OCI-M2 (cell line): ENCODE measurements around the gene FGFR3.

Experiments
- DNase-seq: peaks from one replicate; lab custom pipeline; 2025; ENCODE audit not compliant: unreplicated experiment; lab: John Stamatoyannopoulos, UW

FGFR3 gene

DNA sequence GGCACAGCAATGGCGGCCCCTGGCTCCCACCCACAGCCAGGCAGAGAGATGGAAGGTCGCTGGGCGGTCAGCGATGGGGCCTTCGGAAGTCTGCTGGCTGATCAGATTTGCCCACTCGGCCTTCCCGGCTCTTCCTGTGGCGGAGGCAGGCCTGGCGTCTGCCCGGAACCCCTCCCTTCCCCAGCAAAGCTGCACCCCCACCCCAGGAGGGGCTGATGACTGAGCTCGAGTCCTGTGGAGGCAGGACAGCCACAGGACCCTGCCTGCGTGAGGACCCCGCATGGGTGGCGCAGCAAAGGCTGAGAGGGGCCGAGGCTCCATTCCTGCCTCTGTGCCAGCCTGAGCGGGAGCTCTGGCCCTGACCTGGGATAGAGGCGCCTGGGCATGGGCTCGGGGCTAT, 37.0 kb upstream of the FGFR3 start:
- DNase-seq: no peak

DNA sequence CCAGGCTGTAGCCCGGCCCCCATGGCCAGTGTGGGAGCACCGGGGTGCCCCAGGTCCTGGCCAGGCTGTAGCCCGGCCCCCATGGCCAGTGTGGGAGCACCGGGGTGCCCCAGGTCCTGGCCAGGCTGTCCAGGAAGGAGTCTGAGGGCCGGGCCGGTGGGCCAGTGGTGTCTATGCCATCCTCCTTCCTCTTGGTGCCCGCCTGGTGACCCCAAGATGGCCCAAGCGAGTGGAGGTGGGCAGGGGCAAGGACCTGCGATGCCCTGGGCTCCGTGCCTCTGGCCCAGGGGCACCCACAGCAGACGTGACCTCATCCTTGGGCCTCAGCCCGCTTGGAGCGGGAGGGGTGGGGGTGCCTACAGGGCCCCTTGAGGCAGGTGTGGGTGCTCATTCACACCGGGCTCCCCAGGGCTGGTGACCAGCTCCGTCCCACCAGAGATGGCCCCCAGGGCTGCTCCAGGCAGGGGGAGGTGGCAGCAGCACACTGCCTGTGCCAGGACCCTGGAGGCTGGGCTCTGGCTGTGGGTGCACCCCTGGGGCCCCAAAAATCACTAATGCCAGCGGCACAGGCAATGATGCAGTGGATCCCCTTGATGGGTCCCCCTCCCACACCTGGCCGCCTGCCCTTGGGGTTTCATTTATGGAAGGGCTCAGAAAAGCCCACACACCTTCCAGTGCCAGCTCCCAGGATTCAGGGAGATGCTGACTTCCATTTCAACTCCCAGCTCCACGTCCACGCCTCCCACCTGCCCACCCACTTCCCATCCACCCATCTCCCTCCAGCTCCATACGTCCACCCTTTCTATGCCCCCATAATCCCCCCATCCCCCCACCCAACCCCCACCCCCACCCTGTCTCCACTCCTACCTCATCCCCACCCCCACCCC, 36.0 kb upstream of the FGFR3 start:
- no peak for DNase-seq

DNA sequence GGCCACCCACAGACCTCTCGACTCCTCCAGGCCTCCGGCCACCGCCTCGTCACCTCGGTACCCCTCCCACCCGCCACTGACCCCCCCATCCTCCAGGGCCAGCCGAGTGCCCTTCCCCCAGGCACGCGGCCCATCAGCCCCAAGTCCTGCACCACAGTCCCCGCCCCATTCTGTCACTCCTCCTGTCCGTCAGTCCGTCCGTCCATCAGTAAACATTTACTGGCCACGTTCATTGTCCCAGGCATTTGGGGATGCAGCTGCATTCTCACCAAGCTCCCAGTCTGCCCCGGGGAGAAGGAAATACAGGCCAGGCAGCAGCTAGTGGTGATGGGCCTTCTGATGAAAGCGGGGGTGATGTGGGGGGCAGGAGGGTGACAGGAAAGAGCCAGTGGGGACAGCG, 35.3 kb upstream of the FGFR3 start:
- no peak for DNase-seq

DNA sequence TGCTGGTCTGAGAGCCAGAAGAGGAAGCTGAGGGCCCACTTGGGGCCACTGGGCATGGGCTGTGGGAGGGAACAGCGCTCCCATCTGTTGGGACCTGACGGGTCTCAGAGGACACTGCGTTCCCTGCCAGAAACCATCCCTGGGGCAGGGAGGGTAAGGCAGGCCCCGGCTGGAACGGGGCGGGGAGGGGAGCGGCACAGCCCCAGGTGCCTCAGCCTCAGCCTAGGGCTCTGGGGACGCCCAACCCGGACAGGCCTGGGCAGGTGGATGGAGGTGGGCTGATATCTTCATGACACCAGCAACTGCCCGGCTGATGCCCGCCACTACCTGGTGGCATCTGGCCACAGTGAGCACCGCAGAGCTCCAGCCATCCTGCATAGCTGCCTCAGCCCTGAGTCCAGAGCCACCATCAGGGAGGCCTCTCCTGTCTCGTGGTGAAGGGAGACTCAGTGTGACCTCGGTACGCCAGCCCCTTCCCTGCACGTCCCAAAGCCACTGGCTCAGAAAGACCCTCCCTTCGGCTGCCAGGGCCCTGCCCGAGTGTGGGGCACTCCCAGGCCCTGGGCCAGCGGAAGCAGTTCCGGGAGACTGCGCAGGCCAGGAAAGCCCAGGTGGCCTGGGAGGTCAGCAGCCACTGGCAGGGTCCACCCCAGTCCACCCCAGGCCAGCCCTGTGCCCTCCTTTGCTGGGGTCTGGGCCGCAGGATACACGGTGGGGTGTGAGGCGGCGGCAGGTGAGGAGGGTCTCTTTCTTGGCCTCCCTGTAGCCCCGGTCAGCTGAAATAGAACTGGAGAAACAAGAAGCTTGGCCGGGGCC, 34.6 kb upstream of the FGFR3 start:
- no peak for DNase-seq

DNA sequence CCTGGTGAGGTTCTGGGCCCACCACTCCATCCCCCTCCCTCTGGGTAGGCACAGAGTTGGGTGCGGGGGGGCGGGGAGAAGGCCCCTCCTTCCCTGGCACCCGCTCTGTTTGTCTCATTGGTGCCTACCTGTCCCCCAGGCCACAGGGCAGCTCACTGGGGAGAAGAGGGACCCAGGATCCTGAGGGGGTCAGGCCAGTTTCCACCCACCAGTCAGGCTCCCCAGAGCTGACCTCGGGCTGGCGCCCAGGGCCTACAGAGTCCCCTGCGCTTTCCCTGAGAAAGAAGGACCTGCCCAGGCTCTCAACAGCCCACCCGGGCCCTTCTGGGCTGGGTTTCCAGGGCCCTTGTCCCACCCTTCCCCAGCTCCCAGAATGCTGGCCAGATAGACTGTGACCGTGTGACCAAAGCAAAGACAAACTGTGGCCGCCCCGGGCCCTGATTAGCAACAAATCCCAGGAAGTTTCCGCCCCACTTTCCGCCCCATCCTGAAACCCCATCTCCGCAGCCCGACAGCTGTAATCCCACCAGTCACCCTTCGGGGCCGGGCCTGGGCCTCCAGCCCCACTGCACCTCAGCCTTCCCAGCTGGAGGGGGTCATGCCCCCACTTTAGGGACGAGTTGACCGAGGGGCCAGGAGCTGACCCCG, 33.8 kb upstream of the FGFR3 start:
- no peak for DNase-seq

DNA sequence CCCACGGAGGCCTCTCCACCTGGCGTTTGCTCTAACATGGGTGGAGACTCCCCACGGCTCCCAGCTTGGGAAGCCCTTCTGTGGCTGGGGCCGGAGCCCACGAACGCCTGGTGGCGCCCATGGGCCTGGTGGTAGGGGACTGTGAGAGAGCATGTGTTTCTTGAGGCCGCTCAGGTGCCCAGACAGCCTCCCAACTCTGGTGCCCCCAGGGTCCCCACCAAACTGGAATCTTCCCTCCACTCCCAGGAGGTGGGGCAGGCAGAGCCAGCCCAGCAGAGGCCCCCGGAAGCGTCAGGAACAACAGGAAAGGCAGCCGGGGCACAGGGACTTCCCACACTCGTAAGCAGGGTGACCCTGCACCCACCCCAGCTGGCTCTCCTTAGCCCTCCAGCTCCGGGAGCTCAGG, 33.3 kb upstream of the FGFR3 start:
- DNase-seq: no peak

DNA sequence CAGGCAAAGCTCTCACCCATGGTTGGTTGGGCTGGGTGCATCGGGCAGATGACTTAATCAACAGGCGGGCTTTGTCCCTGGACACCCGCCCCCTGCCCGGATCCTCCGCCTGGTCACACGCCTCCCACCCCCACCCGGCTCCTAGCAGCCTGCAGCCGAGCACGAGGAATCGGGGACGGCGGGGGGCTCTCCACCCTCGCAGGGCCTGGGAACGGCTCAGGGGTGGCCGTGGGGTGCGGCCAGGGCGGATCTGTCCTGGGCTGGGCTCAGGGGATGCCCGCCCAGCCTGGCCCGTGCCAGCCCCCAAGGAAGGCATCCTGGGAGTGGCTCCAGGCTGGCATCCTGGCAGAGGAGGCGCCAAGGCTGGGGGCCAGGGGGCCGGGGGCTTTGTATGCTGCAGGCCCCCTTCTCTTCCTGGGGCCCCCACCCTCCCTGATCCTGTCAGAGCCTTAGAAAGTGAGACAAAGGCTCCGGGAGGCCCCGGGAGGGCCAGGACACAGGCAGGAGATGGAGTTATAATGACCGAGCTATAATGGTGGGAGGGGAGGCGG, 32.5 kb upstream of the FGFR3 start:
- DNase-seq: no peak

DNA sequence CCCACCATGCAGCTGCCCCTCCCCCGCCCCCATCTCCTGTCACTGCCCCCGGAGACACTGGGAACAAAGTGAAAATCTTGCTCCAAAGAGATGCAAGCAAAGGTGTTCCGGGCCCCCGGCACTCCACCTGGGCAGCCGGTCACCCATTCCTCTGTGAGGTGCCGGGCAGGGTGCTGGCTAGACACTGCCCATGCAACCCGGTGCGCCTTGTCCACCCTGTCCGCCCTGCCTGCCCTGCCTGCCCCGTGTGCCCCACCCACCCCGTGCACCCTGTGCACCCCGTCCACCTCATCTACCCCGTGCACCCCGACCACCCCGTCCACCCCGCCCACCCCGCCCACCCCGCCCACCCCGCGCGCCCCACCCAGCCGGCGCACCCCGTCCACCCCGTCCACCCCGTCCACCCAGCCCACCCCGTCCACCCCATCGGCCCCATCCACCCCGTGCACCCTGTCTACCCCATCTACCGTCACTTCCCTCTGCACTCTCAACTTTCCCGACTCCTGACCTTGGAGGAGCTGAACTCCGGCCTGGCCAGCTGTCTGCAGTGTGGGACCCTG, 31.9 kb upstream of the FGFR3 start:
- DNase-seq: no peak

DNA sequence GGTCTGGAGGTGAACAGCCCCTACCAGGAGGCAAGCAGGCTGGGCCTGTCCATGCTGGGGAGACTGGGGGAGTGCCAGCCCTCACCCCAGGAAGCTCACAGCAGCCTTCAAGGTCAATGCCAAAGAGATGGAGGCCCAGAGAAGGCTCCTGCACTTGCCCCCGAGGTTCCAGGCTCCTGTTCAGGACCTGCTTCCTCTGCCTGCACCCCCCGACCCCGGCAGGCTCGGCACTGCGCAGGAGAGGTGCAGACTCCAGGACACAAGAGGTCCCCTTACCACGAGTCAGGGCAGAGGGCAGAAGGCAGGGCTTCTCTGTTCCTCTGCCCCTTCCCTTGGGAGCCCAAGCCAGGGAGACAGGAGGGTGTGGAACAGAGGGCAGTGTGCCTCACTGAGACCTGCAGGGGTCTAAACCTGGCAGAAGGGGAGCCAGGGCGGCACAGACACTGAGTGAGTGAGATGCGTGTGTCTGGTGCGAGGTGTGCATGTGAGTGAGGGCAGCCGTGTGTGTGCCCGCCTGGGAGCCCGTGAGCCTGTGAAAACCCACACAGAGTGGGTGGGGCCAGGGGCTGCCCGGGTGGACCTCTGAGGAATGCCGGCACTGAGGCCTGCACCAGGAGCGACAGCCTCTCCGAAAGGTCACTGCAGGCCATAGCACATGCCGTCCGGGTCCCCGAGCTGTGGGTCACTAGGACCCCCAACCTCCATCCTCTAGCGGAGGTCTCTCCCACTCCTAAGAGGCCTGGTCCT, 30.7 kb upstream of the FGFR3 start:
- DNase-seq: no peak

DNA sequence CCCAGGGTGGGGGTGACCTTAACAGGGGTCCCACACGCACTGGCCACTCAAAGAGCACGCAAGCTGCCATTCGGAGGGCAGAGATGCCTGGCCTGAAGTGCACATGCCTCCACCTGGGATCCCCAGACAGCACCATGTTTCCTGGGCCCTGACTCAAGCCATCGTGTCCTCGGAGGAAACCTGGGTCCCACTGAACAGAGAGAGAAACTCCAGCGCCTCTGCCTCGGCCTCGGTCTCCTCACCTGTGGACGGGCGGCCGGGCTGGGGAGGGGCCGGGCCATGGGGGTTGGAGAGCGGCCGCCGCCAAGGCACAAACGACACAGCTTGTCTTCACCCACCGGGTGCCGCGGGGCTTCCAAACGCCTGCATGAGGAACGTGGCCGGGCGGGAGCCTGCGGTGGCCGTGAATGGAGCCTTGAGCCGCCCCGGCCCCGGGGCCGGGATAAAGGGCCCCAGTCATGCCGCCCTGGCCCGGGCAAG, 30.0 kb upstream of the FGFR3 start:
- DNase-seq: no peak

DNA sequence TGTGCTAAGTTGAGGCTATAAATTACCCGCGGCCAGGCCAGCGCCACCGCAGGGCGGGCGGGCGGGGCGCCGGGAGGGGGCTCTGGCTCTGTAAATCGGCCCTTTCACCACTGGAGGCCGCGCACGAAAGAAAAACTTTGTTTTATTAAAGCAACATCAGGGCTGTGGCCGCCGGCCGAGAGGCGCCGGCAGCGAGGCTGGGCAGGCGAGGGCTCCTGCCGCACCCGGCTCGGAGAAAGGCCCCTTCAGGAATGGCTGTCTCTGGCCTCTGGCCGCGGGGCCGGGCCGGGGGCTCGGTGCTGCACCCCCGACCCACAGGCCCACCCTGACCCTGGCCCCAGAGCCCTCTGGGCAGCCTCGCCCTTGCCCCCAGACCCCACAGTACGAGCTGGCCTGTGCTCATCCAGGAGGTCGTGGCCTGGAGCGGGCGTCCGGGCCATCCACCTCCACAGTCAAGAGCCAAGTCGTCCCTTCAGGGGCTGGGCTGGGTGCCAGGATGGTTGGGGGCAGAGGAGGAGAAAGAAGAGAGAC, 29.5 kb upstream of the FGFR3 start:
- no peak for DNase-seq

DNA sequence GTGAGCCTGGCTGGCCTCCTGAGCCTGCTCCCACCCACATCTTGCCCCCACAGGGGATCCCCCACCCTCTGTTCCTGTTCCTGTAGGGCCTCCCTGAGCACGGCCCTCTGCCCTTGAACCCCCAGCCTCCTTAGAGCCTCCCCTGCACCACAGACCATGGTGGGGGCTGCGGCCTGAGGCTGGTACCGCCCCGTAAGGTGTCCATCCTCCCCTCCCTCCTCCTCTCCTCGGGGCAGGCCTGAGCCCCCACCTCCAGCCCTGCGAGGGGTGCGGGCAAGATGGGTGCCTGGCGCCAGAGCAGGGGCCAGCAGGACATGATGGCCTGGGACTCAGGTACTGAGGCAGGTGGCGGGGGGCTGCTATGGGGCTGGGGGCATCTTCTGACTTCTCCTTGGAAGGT, 28.4 kb upstream of the FGFR3 start:
- no peak for DNase-seq

DNA sequence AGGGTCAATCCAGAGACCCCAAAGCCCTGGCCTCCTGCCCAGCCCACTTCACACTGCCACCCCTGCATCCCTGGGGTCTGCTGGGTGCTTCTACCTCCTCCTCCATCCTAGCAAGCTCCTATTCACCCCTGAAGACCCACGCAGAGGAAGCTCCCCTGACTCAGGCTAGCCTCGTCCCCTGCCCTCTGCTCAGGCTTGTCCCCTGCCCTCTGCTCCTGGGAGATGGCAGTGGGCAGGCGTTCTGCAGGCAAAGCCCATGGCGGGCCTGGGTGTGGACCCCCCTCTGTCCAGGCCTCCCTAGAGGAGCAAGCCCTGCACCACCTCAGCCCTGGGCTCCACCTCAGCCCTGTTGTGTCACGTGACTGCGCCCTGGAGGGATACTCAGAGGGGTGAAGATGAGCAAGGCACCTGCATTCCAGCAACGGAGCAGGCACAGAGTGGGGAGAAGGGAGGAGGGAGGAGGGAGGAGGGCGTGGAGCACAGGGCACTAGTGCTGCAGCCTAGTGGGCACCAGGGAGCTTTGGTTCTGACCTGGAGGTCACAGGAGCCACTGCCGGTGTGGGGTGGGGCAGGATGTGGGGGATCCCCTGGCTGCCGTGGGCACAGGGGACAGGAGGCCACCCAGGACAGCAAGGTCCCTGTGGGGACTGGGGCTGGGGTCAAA, 27.6 kb upstream of the FGFR3 start:
- DNase-seq: no peak

DNA sequence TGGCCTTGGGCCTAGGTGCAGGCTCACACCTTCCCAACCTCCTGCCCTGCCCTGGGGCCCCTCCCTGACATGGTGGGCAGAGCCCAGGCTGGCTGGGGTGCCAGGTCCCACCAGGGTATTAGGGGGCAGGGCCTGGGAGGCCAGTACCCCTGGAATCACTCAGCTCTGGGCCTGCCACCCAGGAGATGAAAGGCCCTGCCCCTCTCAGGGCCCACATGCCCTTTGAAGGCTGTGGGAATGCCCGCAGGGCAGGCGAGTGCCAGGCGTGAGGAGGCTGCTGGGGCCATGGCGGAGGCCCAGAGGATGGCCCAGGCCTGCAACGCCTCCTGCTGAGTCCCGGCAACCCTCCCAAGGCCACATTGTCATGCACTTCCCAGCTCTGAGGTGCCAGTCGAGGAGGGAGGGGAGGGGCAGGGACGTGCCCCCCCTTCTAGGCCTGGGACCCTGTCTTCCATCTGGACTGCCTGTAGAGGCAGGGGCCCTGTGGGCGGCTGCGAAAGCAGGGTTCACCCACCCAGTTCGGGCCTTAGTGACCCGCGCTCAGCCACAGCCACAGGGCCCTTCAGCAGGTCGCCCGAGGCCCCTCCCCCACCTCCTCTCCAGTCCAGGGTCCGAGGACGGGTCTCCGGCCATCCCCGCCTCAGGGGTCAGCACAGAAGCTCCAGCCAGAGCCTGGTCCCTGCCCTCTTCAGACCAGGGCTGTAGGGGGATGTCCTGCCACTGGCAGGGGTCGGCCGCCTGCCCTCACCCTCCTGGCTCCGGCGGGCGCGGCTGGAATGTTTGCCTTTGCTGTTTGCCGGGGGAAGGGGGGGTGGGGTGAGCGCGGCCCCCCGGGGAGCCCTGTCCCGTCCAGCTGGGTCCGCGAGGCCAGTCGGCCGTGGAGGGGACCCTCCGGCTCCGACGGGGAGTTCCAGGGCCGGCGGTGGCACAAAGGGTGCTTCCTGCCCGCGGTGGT, 26.7 kb upstream of the FGFR3 start:
- no peak for DNase-seq

DNA sequence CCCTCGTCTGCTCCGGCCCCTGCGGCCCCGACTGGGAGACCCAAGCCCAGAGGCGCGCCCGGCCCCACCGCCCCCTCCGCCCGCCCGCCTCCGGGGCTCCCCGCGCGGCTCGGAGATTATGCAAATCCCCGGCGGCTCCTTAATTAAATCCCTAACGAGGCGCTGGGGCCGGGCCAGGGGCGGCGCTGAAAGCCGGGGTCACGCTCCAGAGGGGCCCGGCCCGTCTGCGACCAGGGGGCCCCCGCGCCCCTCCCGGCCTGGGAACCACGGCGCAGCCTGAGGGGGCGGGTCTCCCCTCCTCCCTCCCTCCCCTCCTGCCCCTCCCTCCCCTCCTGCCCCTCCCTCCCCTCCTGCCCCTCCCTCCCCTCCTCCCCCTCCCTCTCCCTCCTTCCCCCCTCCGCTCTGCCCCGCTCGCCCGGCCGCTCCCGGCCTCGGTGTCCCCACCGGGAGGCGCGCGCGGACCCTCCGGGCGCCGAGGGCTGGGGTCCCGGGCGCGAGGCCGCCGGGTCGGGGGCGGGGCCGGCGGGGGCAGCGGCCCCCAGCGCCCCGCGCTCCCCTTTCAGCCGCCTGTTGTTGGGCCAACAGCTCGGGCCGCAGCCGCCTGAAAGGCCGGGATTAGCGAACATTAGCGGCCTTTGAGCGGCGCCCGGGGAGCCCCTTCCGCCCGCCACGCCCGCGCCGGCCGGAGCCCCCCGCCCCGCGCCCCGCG, 25.9 kb upstream of the FGFR3 start:
- no peak for DNase-seq

DNA sequence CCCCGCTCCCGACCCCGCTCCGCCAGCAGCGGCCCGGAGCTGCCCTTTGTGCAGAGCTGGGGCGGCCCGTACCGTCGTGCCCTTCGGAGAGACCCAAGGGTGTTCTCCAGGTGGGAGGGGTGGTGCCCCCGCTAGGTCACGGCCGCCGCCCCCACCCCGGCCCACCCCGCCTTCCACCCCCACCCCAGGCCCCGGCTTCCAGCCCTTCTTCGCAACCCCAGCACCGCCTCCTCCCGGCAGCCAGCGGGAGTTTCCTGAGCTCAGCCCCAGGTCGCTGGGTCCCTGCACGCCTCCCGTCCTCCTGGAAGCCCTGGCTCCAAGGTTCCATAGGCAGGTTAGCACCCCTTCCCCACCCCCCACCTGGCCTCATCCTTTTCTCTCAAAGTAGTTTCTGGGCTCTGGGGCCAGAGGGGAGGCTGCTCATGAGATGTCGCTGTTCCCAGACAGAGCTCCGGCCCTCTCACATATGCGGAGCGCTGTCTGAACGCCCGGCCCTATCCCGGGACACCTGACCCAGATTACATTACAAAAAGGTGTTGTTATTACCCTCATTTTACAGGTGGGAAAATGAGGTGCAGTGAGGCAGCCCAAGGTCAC, 25.2 kb upstream of the FGFR3 start:
- no peak for DNase-seq

DNA sequence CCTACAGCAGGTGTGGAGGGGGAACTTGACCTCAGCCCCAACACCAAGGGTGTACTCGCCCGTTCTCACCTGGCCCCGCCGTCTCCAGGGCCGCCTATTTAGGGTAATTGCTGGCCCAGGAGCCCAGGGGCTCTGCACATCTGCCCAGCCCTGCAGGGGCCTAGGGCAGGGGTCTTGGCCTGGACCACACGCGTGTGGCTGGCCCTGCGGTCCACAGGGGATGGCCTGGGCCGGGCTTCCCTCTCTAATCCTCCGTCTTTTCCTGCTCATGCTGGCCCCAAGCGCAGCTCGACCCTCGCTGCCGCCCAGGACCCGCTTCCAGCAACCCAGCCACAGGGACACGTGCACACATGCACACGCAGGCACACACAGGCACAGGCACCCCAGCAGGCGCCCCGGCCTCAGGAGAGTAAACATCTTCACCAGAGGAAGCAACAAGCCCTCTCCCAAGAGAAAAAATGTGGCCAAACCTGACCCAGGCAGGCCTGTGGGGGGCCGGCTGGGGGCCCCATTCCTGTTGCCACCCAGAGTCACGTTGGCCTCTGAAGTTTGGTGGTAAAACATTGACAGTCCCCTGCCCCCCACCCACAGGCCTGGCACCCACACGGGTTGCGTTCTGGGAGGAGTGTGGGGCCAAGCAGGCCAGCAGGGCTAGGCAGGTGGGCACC, 24.6 kb upstream of the FGFR3 start:
- DNase-seq: no peak
